Kidney epithelial cell (primary cell): Measurements from ENCODE around the gene PPP6R3. TPM values are rescaled to one million over a fixed set of nuclear protein-coding genes. Genes with fewer than 3 reads are reported as not detected.
A peak's percentile ranks its signal among the peaks of the same experiment; 100 is the strongest.
"Not testable (repeated sequence)": the region's sequence is repeated elsewhere in the genome, so short reads cannot be mapped to it uniquely, and the experiment has no call there.

Experiments
- DNase-seq: peaks from one replicate; pipeline ENCODE4 v3.0.0-alpha.2; 2010; ENCODE audit warnings: low read depth
- H3K27me3 ChIP-seq: 2 replicates; pipeline ENCODE4 v1.6.0; 2011; ENCODE audit warnings: low read length; ENCODE audit not compliant: control insufficient read depth, insufficient read depth
- H3K36me3 ChIP-seq: 2 replicates; pipeline ENCODE4 v1.5.1; 2011; ENCODE audit warnings: low read length; ENCODE audit not compliant: control insufficient read depth, insufficient read depth
- H3K4me3 ChIP-seq: 2 replicates; pipeline ENCODE4 v1.5.1; 2011; ENCODE audit warnings: low read depth, mild to moderate bottlenecking, control low read depth, low read length
- CTCF ChIP-seq: IDR thresholded peaks from 2 replicates; pipeline ENCODE4 v1.5.1; 2011; ENCODE audit warnings: mild to moderate bottlenecking, moderate library complexity, low read length, control low read depth, inconsistent platforms; ENCODE audit not compliant: insufficient read depth, poor library complexity, severe bottlenecking
- total RNA-seq: library from RNA; depleted of rRNA; stranded (reverse); fragments of >200 nt; gene quantifications from 2 replicates; pipeline ENCODE4 v1.2.3, GENCODE V29; 2015

Gene PPP6R3
- total RNA-seq, 1 donor from 2014 or later: 71.7 TPM

GRCh38 chr11:68632802-68633201 is 172.2 kb downstream of the PPP6R3 start:
- no peak overlapping the region for H3K4me3 ChIP-seq
- DNase-seq: peak; percentile 21
- TF ChIP-seq CTCF: peak; percentile 74
- H3K27me3 ChIP-seq: peaks cover 2% of the 10 kb centered on the region
- no peaks in the 10 kb centered on the region for H3K36me3 ChIP-seq

GRCh38 chr11:68634606-68635005 is 174.1 kb downstream of the PPP6R3 start:
- H3K36me3 ChIP-seq, DNase-seq, H3K27me3 ChIP-seq, H3K4me3 ChIP-seq: not testable (repeated sequence)

GRCh38 chr11:68635172-68635571 is 174.6 kb downstream of the PPP6R3 start:
- H3K4me3 ChIP-seq, H3K27me3 ChIP-seq, H3K36me3 ChIP-seq, DNase-seq: not testable (repeated sequence)

- not testable (repeated sequence) for H3K4me3 ChIP-seq, DNase-seq
Measured at GRCh38 chr11:68635883-68636282, 175.3 kb downstream of the PPP6R3 start.

GRCh38 chr11:68639322-68639721 is 178.8 kb downstream of the PPP6R3 start:
- not testable (repeated sequence) for H3K36me3 ChIP-seq, DNase-seq, H3K4me3 ChIP-seq, H3K27me3 ChIP-seq

More at GRCh38 chr11:68635883-68636282, 175.3 kb downstream of the PPP6R3 start:
- not testable (repeated sequence) for H3K27me3 ChIP-seq, H3K36me3 ChIP-seq

GRCh38 chr11:68641880-68642279 is 181.3 kb downstream of the PPP6R3 start:
- H3K27me3 ChIP-seq: peaks cover 4% of the 10 kb centered on the region
- H3K36me3 ChIP-seq: no peaks in the 10 kb centered on the region
- TF ChIP-seq CTCF: no peak
- DNase-seq: no peak
- H3K4me3 ChIP-seq: no peak overlapping the region

- Histone ChIP-seq H3K27me3 (peaks cover 5% of the 10 kb centered on the region), H3K4me3 (no peak overlapping the region), H3K36me3 (no peaks in the 10 kb centered on the region)
- no peak for DNase-seq
- peak; percentile 26 for TF ChIP-seq CTCF
Measured at GRCh38 chr11:68643585-68643984, 183.0 kb downstream of the PPP6R3 start.

- DNase-seq: no peak
Measured at GRCh38 chr11:68646832-68647231, 186.3 kb downstream of the PPP6R3 start.

More at GRCh38 chr11:68646832-68647231, 186.3 kb downstream of the PPP6R3 start:
- H3K27me3 ChIP-seq: peaks cover 9% of the 10 kb centered on the region
- no peak overlapping the region for H3K4me3 ChIP-seq
- TF ChIP-seq CTCF: no peak
- no peaks in the 10 kb centered on the region for H3K36me3 ChIP-seq
